Testis (tissue), 3 donors: ENCODE results near the gene MAPK12. TPM values are rescaled to one million over a fixed set of nuclear protein-coding genes. Genes with fewer than 3 reads are reported as not detected.
A peak's percentile ranks its signal among the peaks of the same experiment; 100 is the strongest.

Experiments
- DNase-seq: peaks from one replicate; pipeline ENCODE4 v3.0.0-alpha.2; 2019
- H3K27ac ChIP-seq, 2 donors: fragments of 200-600 bp; sonication (generic); one replicate each; pipeline ENCODE4 v1.5.1; 2019
- H3K27me3 ChIP-seq: fragments of 200-600 bp; sonication (generic); one replicate; pipeline ENCODE4 v1.5.1; 2019
- H3K36me3 ChIP-seq: fragments of 200-600 bp; sonication (generic); one replicate; pipeline ENCODE4 v1.5.1; 2017; ENCODE audit warnings: low read depth; ENCODE audit errors: missing control alignments
- H3K4me1 ChIP-seq: fragments of 200-600 bp; sonication (generic); one replicate; pipeline ENCODE4 v1.5.1; 2019
- H3K4me3 ChIP-seq, 2 donors: fragments of 200-600 bp; sonication (generic); one replicate each; pipeline ENCODE4 v1.5.1; 2017 to 2019
- H3K9me3 ChIP-seq: fragments of 200-600 bp; sonication (generic); one replicate; pipeline ENCODE4 v1.5.1; 2017
- POLR2A ChIP-seq: fragments of 450-650 bp; IDR thresholded peaks from one replicate; pipeline ENCODE4 v1.6.1; 2017; ENCODE audit warnings: antibody characterized with exemption, mild to moderate bottlenecking, moderate library complexity
- WGBS, 2 donors: methylation state at CpG; one replicate each; pipeline ENCODE4 v1.1.5; 2018; 5-methylcytosine and 5-hydroxymethylcytosine counted together
- intact Hi-C: fragments of 100-400 bp; cut with DNase I; formaldehyde crosslinking; loops from one replicate; pipeline ENCODE4 v1.15.1; 2023; ENCODE audit warnings: low total_unique reads
- polyA plus RNA-seq: library from polyadenylated mRNA; stranded (reverse); fragments of 350-450 nt; fragmentation: Illumina TruSeq; extraction: RNeasy Lipid Tissue Mini Kit (QIAGEN cat#74804); gene quantifications from one replicate; pipeline ENCODE4 v1.2.3, GENCODE V29; 2014; ENCODE audit warnings: low read depth, low replicate concordance; ENCODE audit not compliant: insufficient read depth
- total RNA-seq, 2 donors: library from RNA; depleted of rRNA; stranded (reverse); fragments of >200 nt; gene quantifications; one replicate each; pipeline ENCODE4 v1.2.3, GENCODE V29; 2016
- TF ChIP-seq, protein P1 (sequence below), 3 experiments: fragments of 450-650 bp in 2 of 3; fragments of 200-600 bp in 1 of 3; sonication (generic) in 1 of 3; IDR thresholded peaks; one replicate each; pipeline ENCODE4 v1.5.1; 2016 to 2019; ENCODE audit warnings: antibody characterized with exemption in 3 of 3, mild to moderate bottlenecking in 2 of 3, moderate library complexity in 1 of 3

Gene MAPK12
- total and polyA plus RNA-seq, 3 donors from 2014 or later = 9.1 to 25.1 (median 22.3) TPM

GRCh38 chr22:50213263-50213662 is 48.2 kb downstream of the MAPK12 start:
- no peaks in the 10 kb centered on the region for H3K36me3 ChIP-seq
- WGBS, 2 donors = 61 to 83% methylated on average over 9 of the region's 9 CpGs
- H3K4me3 ChIP-seq = no peak overlapping the region
- H3K27me3 ChIP-seq = no peaks in the 10 kb centered on the region
- intact Hi-C loops = no loop called here
- no peak overlapping the region for H3K27ac ChIP-seq
- DNase-seq = no peak
- TF ChIP-seq, protein P1, sequence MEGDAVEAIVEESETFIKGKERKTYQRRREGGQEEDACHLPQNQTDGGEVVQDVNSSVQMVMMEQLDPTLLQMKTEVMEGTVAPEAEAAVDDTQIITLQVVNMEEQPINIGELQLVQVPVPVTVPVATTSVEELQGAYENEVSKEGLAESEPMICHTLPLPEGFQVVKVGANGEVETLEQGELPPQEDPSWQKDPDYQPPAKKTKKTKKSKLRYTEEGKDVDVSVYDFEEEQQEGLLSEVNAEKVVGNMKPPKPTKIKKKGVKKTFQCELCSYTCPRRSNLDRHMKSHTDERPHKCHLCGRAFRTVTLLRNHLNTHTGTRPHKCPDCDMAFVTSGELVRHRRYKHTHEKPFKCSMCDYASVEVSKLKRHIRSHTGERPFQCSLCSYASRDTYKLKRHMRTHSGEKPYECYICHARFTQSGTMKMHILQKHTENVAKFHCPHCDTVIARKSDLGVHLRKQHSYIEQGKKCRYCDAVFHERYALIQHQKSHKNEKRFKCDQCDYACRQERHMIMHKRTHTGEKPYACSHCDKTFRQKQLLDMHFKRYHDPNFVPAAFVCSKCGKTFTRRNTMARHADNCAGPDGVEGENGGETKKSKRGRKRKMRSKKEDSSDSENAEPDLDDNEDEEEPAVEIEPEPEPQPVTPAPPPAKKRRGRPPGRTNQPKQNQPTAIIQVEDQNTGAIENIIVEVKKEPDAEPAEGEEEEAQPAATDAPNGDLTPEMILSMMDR (IDR thresholded peaks at IDR 0.05) = no peak
- no peak for TF ChIP-seq POLR2A
- peaks cover 24% of the 10 kb centered on the region for H3K4me1 ChIP-seq
- no peaks in the 10 kb centered on the region for H3K9me3 ChIP-seq

GRCh38 chr22:50211147-50211546 is 50.3 kb downstream of the MAPK12 start:
- no peaks in the 10 kb centered on the region for H3K36me3 ChIP-seq
- H3K27me3 ChIP-seq = no peaks in the 10 kb centered on the region
- no peaks in the 10 kb centered on the region for H3K9me3 ChIP-seq
- TF ChIP-seq POLR2A = no peak
- TF ChIP-seq, protein P1 (IDR thresholded peaks at IDR 0.05) = no peak
- peaks cover 31% of the 10 kb centered on the region for H3K4me1 ChIP-seq
- WGBS, 2 donors = 88 to 90% methylated on average over 14 of the region's 14 CpGs
- no peak overlapping the region for H3K4me3 ChIP-seq
- H3K27ac ChIP-seq = no peak overlapping the region
- intact Hi-C loops = no loop called here
- DNase-seq = no peak

DNA sequence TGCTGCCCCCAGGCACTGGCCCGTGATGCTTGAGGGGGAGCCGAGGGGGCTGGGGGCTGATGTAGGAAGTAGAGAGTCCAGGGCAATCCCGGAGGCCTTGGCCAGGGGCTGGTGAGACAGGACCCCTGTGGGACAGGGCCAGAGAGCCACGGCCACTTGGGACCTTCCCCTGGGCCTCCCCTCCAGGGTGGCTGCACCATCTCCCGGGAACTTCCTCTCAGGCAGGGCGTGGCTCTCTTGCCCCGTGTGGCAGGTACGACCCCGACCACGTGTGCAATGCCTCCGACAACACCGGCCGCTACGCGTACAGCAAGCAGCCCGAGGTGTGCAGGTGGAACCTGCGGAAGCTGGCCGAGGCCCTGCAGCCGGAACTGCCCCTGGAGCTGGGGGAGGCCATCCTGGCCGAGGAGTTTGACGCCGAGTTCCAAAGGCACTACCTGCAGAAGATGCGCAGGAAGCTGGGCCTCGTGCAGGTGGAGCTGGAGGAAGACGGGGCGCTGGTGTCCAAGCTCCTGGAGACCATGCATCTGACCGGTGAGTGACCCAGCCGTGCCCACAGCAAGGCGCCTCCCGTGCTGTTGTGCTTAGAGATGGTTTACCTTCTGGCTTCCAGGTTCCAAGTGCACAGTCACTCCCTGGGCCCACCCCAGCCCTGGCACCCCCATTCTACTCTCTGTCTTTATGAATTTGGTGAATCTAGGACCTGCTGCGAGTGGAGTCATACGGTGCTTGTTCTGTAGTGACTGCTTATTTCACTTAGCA is 50.9 kb downstream of the MAPK12 start:
- 93 to 97% methylated on average over 17 to 32 of the region's 32 CpGs for WGBS, 2 donors
- no peak overlapping the region for H3K4me3 ChIP-seq
- intact Hi-C loops = no loop called here
- H3K4me1 ChIP-seq = peaks cover 37% of the 10 kb centered on the region
- DNase-seq = no peak
- H3K36me3 ChIP-seq = no peaks in the 10 kb centered on the region
- no peaks in the 10 kb centered on the region for H3K9me3 ChIP-seq
- H3K27me3 ChIP-seq = no peaks in the 10 kb centered on the region
- no peak overlapping the region for H3K27ac ChIP-seq
- TF ChIP-seq, protein P1 (IDR thresholded peaks at IDR 0.05) = no peak
- TF ChIP-seq POLR2A = no peak

GRCh38 chr22:50209893-50210292 is 51.6 kb downstream of the MAPK12 start:
- no peak for TF ChIP-seq POLR2A
- TF ChIP-seq, protein P1 (IDR thresholded peaks at IDR 0.05) = peak; percentile 80 to 87 (median 85)
- Histone ChIP-seq H3K9me3 (no peaks in the 10 kb centered on the region), H3K4me1 (peaks cover 32% of the 10 kb centered on the region), H3K36me3 (no peaks in the 10 kb centered on the region), H3K27me3 (no peaks in the 10 kb centered on the region), H3K27ac (peak overlapping the region; percentile 50 to 56), H3K4me3 (no peak overlapping the region)
- WGBS, 2 donors = 34 to 72% methylated on average over 7 to 20 of the region's 20 CpGs
- intact Hi-C loops = loop anchor here (10.0 kb wide), 1 partner anchor 65 kb away; no protein-coding TSS in a partner anchor
- DNase-seq = peak; percentile 78
